Measurements from ENCODE around the gene ZNF385C.

Gene ZNF385C

DNA sequence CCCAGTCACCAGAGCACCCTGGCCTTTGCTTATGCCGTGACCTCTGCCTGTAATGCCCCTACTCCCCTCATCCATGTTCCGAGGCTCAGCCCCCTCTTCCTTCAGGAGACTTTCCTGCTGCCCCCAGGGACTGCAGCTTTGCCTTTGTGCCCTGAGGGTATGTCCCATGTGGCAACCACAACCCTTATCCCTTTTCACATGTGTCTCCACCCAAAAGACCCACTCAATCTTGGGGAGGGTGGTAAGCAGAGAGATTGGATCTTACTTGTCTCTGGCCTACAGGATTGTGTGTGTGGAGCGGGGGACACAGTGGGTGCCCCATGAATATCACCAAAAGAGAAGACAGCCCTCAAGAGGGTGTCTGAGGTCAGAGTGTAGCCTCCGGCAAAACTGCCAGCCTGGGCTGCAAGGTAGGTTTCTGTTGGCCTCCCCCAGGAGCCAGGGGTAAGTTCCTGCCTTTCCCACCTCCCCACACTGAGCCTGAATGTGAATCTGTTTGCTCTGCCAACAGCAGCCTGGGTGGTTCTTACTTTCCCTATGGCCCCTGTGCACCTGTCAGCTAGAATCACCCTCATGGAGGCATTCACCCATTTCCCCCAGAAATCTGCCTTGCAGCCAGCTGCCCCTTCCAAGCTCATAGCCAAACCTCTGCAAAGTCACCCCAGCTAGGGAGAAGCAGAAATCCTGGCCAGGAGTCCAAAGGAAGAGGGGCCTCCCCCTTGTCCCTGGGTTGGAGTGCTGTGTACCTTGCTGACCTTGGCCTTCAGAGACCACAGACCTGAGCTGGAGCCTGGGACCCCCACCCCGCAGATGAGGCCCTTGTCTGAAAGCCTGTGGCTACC lies 36.4 kb downstream of the ZNF385C start:
- TF ChIP-seq, protein P1, sequence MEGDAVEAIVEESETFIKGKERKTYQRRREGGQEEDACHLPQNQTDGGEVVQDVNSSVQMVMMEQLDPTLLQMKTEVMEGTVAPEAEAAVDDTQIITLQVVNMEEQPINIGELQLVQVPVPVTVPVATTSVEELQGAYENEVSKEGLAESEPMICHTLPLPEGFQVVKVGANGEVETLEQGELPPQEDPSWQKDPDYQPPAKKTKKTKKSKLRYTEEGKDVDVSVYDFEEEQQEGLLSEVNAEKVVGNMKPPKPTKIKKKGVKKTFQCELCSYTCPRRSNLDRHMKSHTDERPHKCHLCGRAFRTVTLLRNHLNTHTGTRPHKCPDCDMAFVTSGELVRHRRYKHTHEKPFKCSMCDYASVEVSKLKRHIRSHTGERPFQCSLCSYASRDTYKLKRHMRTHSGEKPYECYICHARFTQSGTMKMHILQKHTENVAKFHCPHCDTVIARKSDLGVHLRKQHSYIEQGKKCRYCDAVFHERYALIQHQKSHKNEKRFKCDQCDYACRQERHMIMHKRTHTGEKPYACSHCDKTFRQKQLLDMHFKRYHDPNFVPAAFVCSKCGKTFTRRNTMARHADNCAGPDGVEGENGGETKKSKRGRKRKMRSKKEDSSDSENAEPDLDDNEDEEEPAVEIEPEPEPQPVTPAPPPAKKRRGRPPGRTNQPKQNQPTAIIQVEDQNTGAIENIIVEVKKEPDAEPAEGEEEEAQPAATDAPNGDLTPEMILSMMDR (conservative IDR thresholded peaks at IDR 0.05; ENCODE audit: control insufficient read depth, insufficient read depth, low read depth, low read length) = no peak
- H3K4me3 ChIP-seq (ENCODE audit: control insufficient read depth, low read depth, low read length) = no peak overlapping the region
- DNase-seq (ENCODE audit: low read depth) = no peak

- no peak for DNase-seq (ENCODE audit: low read depth)
- no peak overlapping the region for H3K4me3 ChIP-seq (ENCODE audit: control insufficient read depth, low read depth, low read length)
- TF ChIP-seq, protein P1 (conservative IDR thresholded peaks at IDR 0.05; ENCODE audit: control insufficient read depth, insufficient read depth, low read depth, low read length) = no peak
These were observed 38.0 kb downstream of the ZNF385C start for GRCh38 chr17:42060231-42060630.

DNA sequence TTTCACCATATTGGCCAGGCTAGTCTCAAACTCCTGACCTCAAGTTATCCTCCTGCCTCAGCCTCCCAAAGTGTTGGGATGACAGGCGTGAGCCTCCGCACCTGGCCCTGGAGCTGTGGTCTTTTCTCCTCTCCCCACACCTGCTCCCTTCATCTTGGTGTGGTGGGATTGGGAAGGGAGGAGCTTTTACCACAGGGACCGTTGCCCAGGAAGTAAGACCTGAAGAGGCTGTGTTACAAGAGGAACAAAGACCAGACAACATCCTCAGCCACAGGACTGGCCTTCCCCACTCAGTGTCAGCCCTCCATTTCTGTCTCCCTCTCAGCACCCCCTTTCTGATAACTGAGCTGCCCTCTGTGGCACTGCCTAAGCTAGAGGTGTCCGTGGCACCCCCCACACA lies 38.5 kb downstream of the ZNF385C start:
- H3K4me3 ChIP-seq (ENCODE audit: control insufficient read depth, low read depth, low read length) = no peak overlapping the region
- no peak for DNase-seq (ENCODE audit: low read depth)
- TF ChIP-seq, protein P1 (conservative IDR thresholded peaks at IDR 0.05; ENCODE audit: control insufficient read depth, insufficient read depth, low read depth, low read length) = no peak

GRCh38 chr17:42058063-42058462 lies 40.2 kb downstream of the ZNF385C start:
- no peak for DNase-seq (ENCODE audit: low read depth)
- TF ChIP-seq, protein P1 (conservative IDR thresholded peaks at IDR 0.05; ENCODE audit: control insufficient read depth, insufficient read depth, low read depth, low read length) = no peak
- H3K4me3 ChIP-seq (ENCODE audit: control insufficient read depth, low read depth, low read length) = no peak overlapping the region

- no peak for DNase-seq (ENCODE audit: low read depth)
- TF ChIP-seq, protein P1 (conservative IDR thresholded peaks at IDR 0.05; ENCODE audit: control insufficient read depth, insufficient read depth, low read depth, low read length) = no peak
- no peak overlapping the region for H3K4me3 ChIP-seq (ENCODE audit: control insufficient read depth, low read depth, low read length)
These were observed 41.6 kb downstream of the ZNF385C start for GRCh38 chr17:42056635-42057034.

GRCh38 chr17:42055496-42055895 lies 42.8 kb downstream of the ZNF385C start:
- peak; percentile 28 for DNase-seq (ENCODE audit: low read depth)
- TF ChIP-seq, protein P1 (conservative IDR thresholded peaks at IDR 0.05; ENCODE audit: control insufficient read depth, insufficient read depth, low read depth, low read length) = no peak
- H3K4me3 ChIP-seq (ENCODE audit: control insufficient read depth, low read depth, low read length) = no peak overlapping the region

Data from fibroblast of mammary gland (primary cell).